HL-60 (cell line): ENCODE results near the gene ZNF627.

Experiments
- CTCF ChIP-seq: IDR thresholded peaks from one replicate; pipeline ENCODE4 v1.5.1; 2011; ENCODE audit warnings: low read length, control low read depth, inconsistent platforms; ENCODE audit not compliant: insufficient read depth
- POLR2AphosphoS5 ChIP-seq: IDR thresholded peaks from 2 replicates; pipeline ENCODE4 v1.6.1; 2012; ENCODE audit warnings: low read depth

GRCh38 chr19:11598746-11599145 lies 1.5 kb downstream of the ZNF627 start:
- no peak for TF ChIP-seq CTCF
- TF ChIP-seq POLR2AphosphoS5, result no peak
